Suprapubic skin (tissue), 4 donors: Measurements from ENCODE around the gene SKI.
A peak's percentile ranks its signal among the peaks of the same experiment; 100 is the strongest.

Source experiments
- EP300 ChIP-seq: sonication (generic); formaldehyde crosslinking; IDR thresholded peaks from one replicate; pipeline ENCODE4 v1.6.1; 2017; ENCODE audit warnings: antibody characterized with exemption
- POLR2A ChIP-seq, 2 donors: fragments of 450-650 bp; IDR thresholded peaks; one replicate each; pipeline ENCODE4 v1.6.1; 2017; ENCODE audit warnings: antibody characterized with exemption in 2 of 2, mild to moderate bottlenecking in 2 of 2, moderate library complexity in 2 of 2
- POLR2AphosphoS5 ChIP-seq, 3 donors: sonication (generic); formaldehyde crosslinking; IDR thresholded peaks; one replicate each; pipeline ENCODE4 v1.6.1; 2017; ENCODE audit warnings: antibody characterized with exemption in 3 of 3
- TF ChIP-seq, protein P1 (sequence below), 2 donors: fragments of 200-600 bp in 1 of 2; fragments of 450-650 bp in 1 of 2; sonication (generic) in 1 of 2; IDR thresholded peaks; one replicate each; pipeline ENCODE4 v1.5.1; 2016 to 2019; ENCODE audit warnings: antibody characterized with exemption in 2 of 2, mild to moderate bottlenecking in 1 of 2, moderate library complexity in 1 of 2

DNA sequence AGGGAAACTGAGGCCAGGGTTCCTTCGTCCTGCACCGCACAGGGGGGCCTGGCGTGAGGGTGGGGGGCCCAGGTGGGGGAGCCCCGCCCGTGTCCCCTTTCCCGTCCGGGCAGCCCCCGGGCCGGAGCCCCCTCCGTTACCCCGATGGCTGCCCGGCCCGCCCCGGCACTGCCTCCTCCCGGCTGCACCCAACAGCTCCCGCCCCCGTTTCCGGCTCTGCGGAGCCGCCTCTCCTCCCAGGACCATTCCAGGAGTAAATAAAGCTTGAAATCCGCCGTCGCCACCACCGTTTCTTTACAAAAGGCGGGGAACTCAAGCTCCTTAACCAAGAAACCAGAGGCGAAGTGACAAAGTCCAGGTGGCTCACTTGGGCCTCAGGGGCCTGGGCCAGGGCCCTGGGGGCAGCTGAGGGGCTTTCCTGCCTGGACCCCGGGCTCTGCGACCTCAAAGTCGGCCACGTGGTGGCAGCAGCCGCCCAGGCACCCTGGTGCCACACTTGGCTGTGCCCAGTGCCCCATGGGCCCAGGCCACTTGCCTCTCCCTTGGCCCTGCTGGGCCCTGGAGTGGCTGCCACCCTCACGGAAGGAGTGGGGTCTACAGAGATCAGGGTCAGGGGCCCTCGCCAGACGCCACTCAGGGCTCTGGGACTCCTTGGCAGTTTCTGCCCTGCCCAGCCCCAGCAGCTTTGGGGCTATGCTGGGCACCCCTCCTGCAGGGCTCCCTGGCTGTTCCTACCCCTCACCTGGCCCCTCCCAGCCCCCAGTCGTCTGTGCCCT is 33.0 kb upstream of the SKI start:
- TF ChIP-seq, protein P1, sequence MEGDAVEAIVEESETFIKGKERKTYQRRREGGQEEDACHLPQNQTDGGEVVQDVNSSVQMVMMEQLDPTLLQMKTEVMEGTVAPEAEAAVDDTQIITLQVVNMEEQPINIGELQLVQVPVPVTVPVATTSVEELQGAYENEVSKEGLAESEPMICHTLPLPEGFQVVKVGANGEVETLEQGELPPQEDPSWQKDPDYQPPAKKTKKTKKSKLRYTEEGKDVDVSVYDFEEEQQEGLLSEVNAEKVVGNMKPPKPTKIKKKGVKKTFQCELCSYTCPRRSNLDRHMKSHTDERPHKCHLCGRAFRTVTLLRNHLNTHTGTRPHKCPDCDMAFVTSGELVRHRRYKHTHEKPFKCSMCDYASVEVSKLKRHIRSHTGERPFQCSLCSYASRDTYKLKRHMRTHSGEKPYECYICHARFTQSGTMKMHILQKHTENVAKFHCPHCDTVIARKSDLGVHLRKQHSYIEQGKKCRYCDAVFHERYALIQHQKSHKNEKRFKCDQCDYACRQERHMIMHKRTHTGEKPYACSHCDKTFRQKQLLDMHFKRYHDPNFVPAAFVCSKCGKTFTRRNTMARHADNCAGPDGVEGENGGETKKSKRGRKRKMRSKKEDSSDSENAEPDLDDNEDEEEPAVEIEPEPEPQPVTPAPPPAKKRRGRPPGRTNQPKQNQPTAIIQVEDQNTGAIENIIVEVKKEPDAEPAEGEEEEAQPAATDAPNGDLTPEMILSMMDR (IDR thresholded peaks at IDR 0.05): peak; percentile 91 to 94
- TF ChIP-seq EP300 (no peak), POLR2A (IDR thresholded peaks at IDR 0.05) (no peak), POLR2AphosphoS5 (IDR thresholded peaks at IDR 0.05) (peak in 1 of 3 donors; percentile 54)
